Measurements from ENCODE around the gene EEIG2. TPM values are rescaled to one million over a fixed set of nuclear protein-coding genes. Genes with fewer than 3 reads are reported as not detected.

The EEIG2 gene
- polyA plus RNA-seq, 12 donors = 10.0 to 18.4 (median 14.0) TPM; not detected in 1

DNA sequence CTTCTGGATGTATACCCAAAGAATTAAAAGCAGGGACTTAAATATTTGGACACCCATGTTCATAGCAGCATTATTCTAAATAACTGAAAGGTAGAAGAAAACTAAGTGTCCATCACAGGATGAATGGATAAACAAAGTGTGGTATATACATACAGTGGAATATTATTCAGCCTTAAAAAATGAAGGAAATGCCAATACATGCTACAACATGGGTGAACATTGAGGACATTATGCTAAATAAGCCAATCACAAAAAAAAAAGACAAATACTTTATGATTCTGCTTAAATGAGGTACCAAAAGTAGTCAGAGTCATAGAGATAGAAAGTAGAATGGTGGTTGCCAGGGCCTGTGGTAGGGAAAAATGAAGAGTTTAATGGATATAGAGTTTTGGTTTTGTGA, 14.1 kb downstream of the EEIG2 start:
- DNase-seq = no peak

GRCh38 chr1:108575375-108575774, 15.5 kb downstream of the EEIG2 start:
- DNase-seq = no peak

DNA sequence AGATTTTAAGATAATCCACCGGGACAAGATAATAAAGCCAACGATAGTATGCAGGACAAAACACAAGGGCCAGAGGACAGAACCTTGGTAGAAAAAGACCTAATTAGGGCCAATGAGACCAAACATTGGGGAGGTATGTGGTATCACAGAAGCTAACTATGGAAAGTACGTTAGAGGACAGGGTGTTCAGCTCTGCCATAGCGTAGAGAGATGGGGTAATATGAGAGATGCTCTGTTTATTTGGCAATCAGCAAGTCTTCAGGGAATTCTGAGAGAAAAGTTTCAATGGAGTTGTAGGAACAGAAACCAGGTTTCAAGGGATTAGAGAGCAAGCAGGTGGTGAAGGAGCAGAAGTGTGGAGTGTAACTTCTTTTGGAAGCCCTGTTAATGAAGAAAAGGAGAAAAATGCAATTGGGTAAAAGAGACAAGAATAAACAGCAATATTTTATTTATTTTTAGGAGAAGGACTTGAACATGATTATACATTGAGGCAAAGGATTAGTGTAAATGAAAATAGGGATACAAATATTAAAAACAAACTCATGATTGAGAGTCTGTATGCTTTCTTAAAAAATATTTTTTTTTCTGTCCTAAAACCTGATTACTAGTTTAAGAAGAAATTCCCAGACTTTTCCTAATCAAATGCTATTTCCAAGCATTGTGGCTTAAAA, 24.0 kb downstream of the EEIG2 start:
- no peak for DNase-seq

GRCh38 chr1:108584428-108584856, 24.5 kb downstream of the EEIG2 start:
- no peak for DNase-seq

GRCh38 chr1:108585313-108585712, 25.4 kb downstream of the EEIG2 start:
- DNase-seq = no peak

GRCh38 chr1:108590441-108590840, 30.5 kb downstream of the EEIG2 start:
- no peak for DNase-seq

- DNase-seq = peak; percentile 71
These were observed 31.1 kb downstream of the EEIG2 start for GRCh38 chr1:108590957-108591356.

DNA sequence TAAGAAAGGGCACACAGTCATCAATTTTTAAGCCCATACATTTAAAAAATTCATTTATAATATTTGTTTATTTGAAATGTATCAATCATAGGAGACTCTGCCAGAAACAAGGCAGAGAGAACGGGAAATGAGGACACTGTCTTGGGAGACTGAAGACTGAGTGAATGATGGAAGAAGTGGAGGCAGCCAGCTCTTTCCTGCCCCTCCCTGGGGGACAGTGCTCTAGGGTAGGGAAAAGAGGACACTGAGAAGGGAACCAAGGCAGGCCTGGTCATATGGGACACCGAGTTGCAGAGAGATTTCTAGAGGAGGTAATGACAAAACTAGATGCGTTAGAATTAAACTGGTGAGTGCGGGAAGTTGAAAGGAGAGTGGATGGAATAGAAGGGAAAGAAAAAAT, 31.6 kb downstream of the EEIG2 start:
- DNase-seq = no peak

GRCh38 chr1:108592030-108592759, 32.3 kb downstream of the EEIG2 start:
- DNase-seq = no peak

- DNase-seq = no peak
These were observed 33.5 kb downstream of the EEIG2 start for GRCh38 chr1:108593448-108593847.

- DNase-seq = peak; percentile 85
These were observed 35.6 kb downstream of the EEIG2 start for GRCh38 chr1:108595507-108595906.

GRCh38 chr1:108597041-108597440, 37.1 kb downstream of the EEIG2 start:
- no peak for DNase-seq

- DNase-seq = no peak
These were observed 38.4 kb downstream of the EEIG2 start for GRCh38 chr1:108598340-108598739.

GRCh38 chr1:108600504-108600903, 40.6 kb downstream of the EEIG2 start:
- DNase-seq = no peak

- DNase-seq = no peak
These were observed 42.0 kb downstream of the EEIG2 start for GRCh38 chr1:108601708-108602410.

- DNase-seq = no peak
These were observed 45.7 kb downstream of the EEIG2 start for GRCh38 chr1:108605633-108606032.

- no peak for DNase-seq
These were observed 46.6 kb downstream of the EEIG2 start for GRCh38 chr1:108606478-108606877.

- DNase-seq = peak; percentile 45
These were observed 49.7 kb downstream of the EEIG2 start for GRCh38 chr1:108609483-108610049.

Measured in muscle of arm (tissue), 12 donors.